ENCODE measurements around the gene DACT2.

GRCh38 chr6:168285456-168285855 lies 34.1 kb downstream of the DACT2 start:
- no peak for TF ChIP-seq EZH2 (IDR thresholded peaks at IDR 0.05)
- TF ChIP-seq, protein P1, sequence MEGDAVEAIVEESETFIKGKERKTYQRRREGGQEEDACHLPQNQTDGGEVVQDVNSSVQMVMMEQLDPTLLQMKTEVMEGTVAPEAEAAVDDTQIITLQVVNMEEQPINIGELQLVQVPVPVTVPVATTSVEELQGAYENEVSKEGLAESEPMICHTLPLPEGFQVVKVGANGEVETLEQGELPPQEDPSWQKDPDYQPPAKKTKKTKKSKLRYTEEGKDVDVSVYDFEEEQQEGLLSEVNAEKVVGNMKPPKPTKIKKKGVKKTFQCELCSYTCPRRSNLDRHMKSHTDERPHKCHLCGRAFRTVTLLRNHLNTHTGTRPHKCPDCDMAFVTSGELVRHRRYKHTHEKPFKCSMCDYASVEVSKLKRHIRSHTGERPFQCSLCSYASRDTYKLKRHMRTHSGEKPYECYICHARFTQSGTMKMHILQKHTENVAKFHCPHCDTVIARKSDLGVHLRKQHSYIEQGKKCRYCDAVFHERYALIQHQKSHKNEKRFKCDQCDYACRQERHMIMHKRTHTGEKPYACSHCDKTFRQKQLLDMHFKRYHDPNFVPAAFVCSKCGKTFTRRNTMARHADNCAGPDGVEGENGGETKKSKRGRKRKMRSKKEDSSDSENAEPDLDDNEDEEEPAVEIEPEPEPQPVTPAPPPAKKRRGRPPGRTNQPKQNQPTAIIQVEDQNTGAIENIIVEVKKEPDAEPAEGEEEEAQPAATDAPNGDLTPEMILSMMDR (IDR thresholded peaks at IDR 0.05) = no peak

Data from neural progenitor cell (in vitro differentiated cells).